ENCODE results near the gene ARHGEF3.

ARHGEF3 gene

GRCh38 chr3:56801662-56802377, at the start of gene ARHGEF3 (continued):
- no peak for TF ChIP-seq ZBTB44 (tag by site-specific recombination; IDR thresholded peaks at IDR 0.05)
- TF ChIP-seq ZNF266 (tag by site-specific recombination; IDR thresholded peaks at IDR 0.05; ENCODE audit: low read depth) = no peak
- no peak for TF ChIP-seq ZNF155 (tag by site-specific recombination; IDR thresholded peaks at IDR 0.05)
- TF ChIP-seq TRIM28 (IDR thresholded peaks at IDR 0.05; ENCODE audit: borderline replicate concordance, low read length) = no peak
- no peak for TF ChIP-seq ZNF626 (tag by site-specific recombination; IDR thresholded peaks at IDR 0.05)
- 0 out of 2 replicates have a peak, but pooled peaks have one; percentile 42 for TF ChIP-seq ZNF24 (tag by site-specific recombination; IDR thresholded peaks at IDR 0.05)
- no peak for TF ChIP-seq ZNF510 (tag by site-specific recombination; IDR thresholded peaks at IDR 0.05; ENCODE audit: insufficient replicate concordance)
- TF ChIP-seq OVOL3 (tag by site-specific recombination; IDR thresholded peaks at IDR 0.05) = no peak
- TF ChIP-seq WT1 (tag by site-specific recombination; IDR thresholded peaks at IDR 0.05) = no peak
- no peak for TF ChIP-seq ZNF623 (tag by site-specific recombination; IDR thresholded peaks at IDR 0.05)
- TF ChIP-seq PATZ1 (tag by site-specific recombination; IDR thresholded peaks at IDR 0.05) = peak; percentile 74; the same call in 1 of the 2 replicates
- peak; percentile 61 for TF ChIP-seq CTCF (tag by site-specific recombination; IDR thresholded peaks at IDR 0.05)
- TF ChIP-seq SP2 (tag by site-specific recombination; IDR thresholded peaks at IDR 0.05) = peak; percentile 59
- peak; percentile 90 for TF ChIP-seq ZBTB8A (tag by site-specific recombination; IDR thresholded peaks at IDR 0.05)
- no peak for TF ChIP-seq ZNF704 (tag by site-specific recombination; IDR thresholded peaks at IDR 0.05)
- TF ChIP-seq ZNF10 (tag by site-specific recombination; IDR thresholded peaks at IDR 0.05) = no peak
- no peak for TF ChIP-seq ZBTB7A (tag by site-specific recombination; IDR thresholded peaks at IDR 0.05; ENCODE audit: low read depth)
- TF ChIP-seq ZNF658 (tag by site-specific recombination; IDR thresholded peaks at IDR 0.05) = no peak
- TF ChIP-seq ZNF433 (tag by site-specific recombination; IDR thresholded peaks at IDR 0.05; ENCODE audit: low read depth) = no peak
- no peak for TF ChIP-seq ZNF112 (tag by site-specific recombination; IDR thresholded peaks at IDR 0.05)
- no peak for TF ChIP-seq ELK4 (IDR thresholded peaks at IDR 0.05; ENCODE audit: borderline replicate concordance, low read depth, low read length)
- no peak for TF ChIP-seq ZNF394 (tag by site-specific recombination; IDR thresholded peaks at IDR 0.05; ENCODE audit: borderline replicate concordance)
- no peak for TF ChIP-seq ZBTB10 (tag by site-specific recombination; IDR thresholded peaks at IDR 0.05)
- no peak for TF ChIP-seq ZNF677 (tag by site-specific recombination; IDR thresholded peaks at IDR 0.05)
- TF ChIP-seq ZFP3 (tag by site-specific recombination; IDR thresholded peaks at IDR 0.05; ENCODE audit: low read depth) = no peak
- no peak for TF ChIP-seq ZNF560 (tag by site-specific recombination; IDR thresholded peaks at IDR 0.05; ENCODE audit: borderline replicate concordance)
- no peak for TF ChIP-seq ZNF184 (tag by site-specific recombination; IDR thresholded peaks at IDR 0.05)

All from HEK293 (cell line).